IMR-90 (cell line): Measurements from ENCODE around the gene ARHGAP35. TPM values are rescaled to one million over a fixed set of nuclear protein-coding genes. Genes with fewer than 3 reads are reported as not detected.

Experiments
- ATAC-seq: fragments of 200-7000 bp; cut with Tn5 transposase; 2 replicates; pipeline ENCODE4 v1.9.1; 2020; ENCODE audit warnings: low read depth, mild to moderate bottlenecking, moderate library complexity
- BruUV-seq: library from RNA; stranded (reverse); fragments of 400-500 nt; replicated peaks from 2 replicates; lab custom pipeline; 2021; lab: Mats Ljungman, UMichigan
- CTCF ChIA-PET: fragments of 300-600 bp; formaldehyde crosslinking; extraction: SDS; loops from one replicate; lab custom pipeline; 2021; ENCODE audit warnings: antibody characterized with exemption; lab: Yijun Ruan, JAX
- POLR2A ChIA-PET: fragments of 300-600 bp; sonication (Branson Sonifier 250); formaldehyde crosslinking; loops from one replicate; lab custom pipeline; 2022; ENCODE audit warnings: antibody characterized with exemption; ENCODE audit not compliant: unreplicated experiment; lab: Charles Lee
- DNase-seq: peaks from one replicate; pipeline ENCODE4 v3.0.0; 2013
- H2AFZ ChIP-seq: replicated peaks from 2 replicates; pipeline ENCODE3; 2013; ENCODE audit warnings: low read length, mild to moderate bottlenecking; ENCODE audit not compliant: poor library complexity
- H2AK5ac ChIP-seq: 2 replicates; pipeline ENCODE4 v1.6.1; 2013; ENCODE audit warnings: low read depth, low read length, inconsistent platforms
- H2AK9ac ChIP-seq: replicated peaks from 2 replicates; pipeline ENCODE3; 2013; ENCODE audit warnings: mild to moderate bottlenecking, low read depth, low read length, moderate library complexity; ENCODE audit not compliant: poor library complexity
- H2BK120ac ChIP-seq: 2 replicates; pipeline ENCODE4 v1.6.1; 2013; ENCODE audit warnings: low read depth, low read length, inconsistent platforms
- H2BK15ac ChIP-seq: 3 replicates; pipeline ENCODE4 v1.6.1; 2013; ENCODE audit warnings: low read depth, low read length, inconsistent platforms
- H2BK20ac ChIP-seq: 2 replicates; pipeline ENCODE4 v1.6.1; 2013; ENCODE audit warnings: low read depth, mild to moderate bottlenecking, inconsistent platforms, low read length, moderate library complexity
- H2BK5ac ChIP-seq: 2 replicates; pipeline ENCODE4 v1.6.1; 2013; ENCODE audit warnings: mild to moderate bottlenecking, low read depth, low read length, inconsistent platforms; ENCODE audit not compliant: poor library complexity, severe bottlenecking
- H3K14ac ChIP-seq: replicated peaks from 2 replicates; pipeline ENCODE4 v1.6.1; 2013; ENCODE audit warnings: low read depth, low read length, inconsistent platforms
- H3K18ac ChIP-seq: 2 replicates; pipeline ENCODE4 v1.6.1; 2013; ENCODE audit warnings: low read depth, low read length, control low read depth
- H3K23ac ChIP-seq: 2 replicates; pipeline ENCODE4 v1.6.1; 2013; ENCODE audit warnings: low read depth, low read length, inconsistent platforms
- H3K27ac ChIP-seq: 2 replicates; pipeline ENCODE4 v1.5.1; 2013; ENCODE audit warnings: mild to moderate bottlenecking, control low read depth, low read length; ENCODE audit not compliant: insufficient read depth
- H3K27me3 ChIP-seq: 2 replicates; pipeline ENCODE4 v1.6.1; 2013; ENCODE audit warnings: low read length; ENCODE audit not compliant: control insufficient read depth, insufficient read depth
- H3K36me3 ChIP-seq: 2 replicates; pipeline ENCODE4 v1.6.1; 2013; ENCODE audit warnings: low read length, mixed read lengths; ENCODE audit not compliant: control insufficient read depth, insufficient read depth
- H3K4ac ChIP-seq: 2 replicates; pipeline ENCODE4 v1.6.1; 2013; ENCODE audit warnings: low read depth, low read length, inconsistent platforms
- H3K4me1 ChIP-seq: 2 replicates; pipeline ENCODE4 v1.6.1; 2013; ENCODE audit warnings: low read length, mixed read lengths; ENCODE audit not compliant: control insufficient read depth, insufficient read depth
- H3K4me2 ChIP-seq: 2 replicates; pipeline ENCODE4 v1.6.1; 2013; ENCODE audit warnings: low read depth, mild to moderate bottlenecking, control low read depth, low read length, moderate library complexity
- H3K4me3 ChIP-seq: 2 replicates; pipeline ENCODE4 v1.5.1; 2013; ENCODE audit warnings: low read depth, mild to moderate bottlenecking, control low read depth, low read length, moderate library complexity; ENCODE audit not compliant: insufficient read depth
- H3K56ac ChIP-seq: 2 replicates; pipeline ENCODE4 v1.6.1; 2013; ENCODE audit warnings: low read length, inconsistent platforms; ENCODE audit not compliant: insufficient read depth; ENCODE audit errors: extremely low read depth
- H3K79me1 ChIP-seq, 2 experiments: 2 replicates each; pipeline ENCODE4 v1.6.1; 2013; ENCODE audit warnings: low read length in 2 of 2, inconsistent platforms in 1 of 2, low read depth in 1 of 2
- H3K9ac ChIP-seq: 2 replicates; pipeline ENCODE4 v1.6.1; 2013; ENCODE audit warnings: low read depth, low read length, control low read depth
- H3K9me1 ChIP-seq: 2 replicates; pipeline ENCODE4 v1.6.1; 2013; ENCODE audit warnings: low read length, inconsistent platforms; ENCODE audit not compliant: insufficient read depth
- H3K9me3 ChIP-seq: 2 replicates; pipeline ENCODE4 v1.6.1; 2013; ENCODE audit warnings: low read length; ENCODE audit not compliant: control insufficient read depth, insufficient read depth
- H4K20me1 ChIP-seq: 2 replicates; pipeline ENCODE4 v1.6.1; 2013; ENCODE audit warnings: low read length, inconsistent platforms; ENCODE audit not compliant: insufficient read depth
- H4K5ac ChIP-seq: 2 replicates; pipeline ENCODE4 v1.6.1; 2013; ENCODE audit warnings: mild to moderate bottlenecking, low read depth, low read length, control low read depth
- H4K8ac ChIP-seq, 2 experiments: 2 replicates each; pipeline ENCODE4 v1.6.1; 2013; ENCODE audit warnings: low read depth in 2 of 2, low read length in 2 of 2, control low read depth in 1 of 2, inconsistent platforms in 1 of 2
- H4K91ac ChIP-seq: 2 replicates; pipeline ENCODE4 v1.6.1; 2013; ENCODE audit warnings: low read depth, low read length, inconsistent platforms; ENCODE audit not compliant: insufficient read depth
- CEBPB ChIP-seq: IDR thresholded peaks from 2 replicates; pipeline ENCODE4 v1.6.1; 2012; ENCODE audit warnings: low read depth, low read length, improper control_type of control experiment
- CTCF ChIP-seq: conservative IDR thresholded peaks from 2 replicates; pipeline ENCODE4 v1.5.1; 2012; ENCODE audit warnings: mild to moderate bottlenecking, low read depth, low read length, improper control_type of control experiment
- MXI1 ChIP-seq: IDR thresholded peaks from 2 replicates; pipeline ENCODE4 v1.6.1; 2012; ENCODE audit warnings: low read depth, mild to moderate bottlenecking, low read length, moderate library complexity, borderline replicate concordance
- POLR2A ChIP-seq: IDR thresholded peaks from 2 replicates; pipeline ENCODE4 v1.6.1; 2012; ENCODE audit warnings: mild to moderate bottlenecking, low read depth, low read length
- RAD21 ChIP-seq: IDR thresholded peaks from 2 replicates; pipeline ENCODE4 v1.6.1; 2012; ENCODE audit warnings: low read length, improper control_type of control experiment
- RFX5 ChIP-seq: IDR thresholded peaks from 2 replicates; pipeline ENCODE4 v1.8.0; 2012; ENCODE audit warnings: low read depth, mild to moderate bottlenecking, low read length, moderate library complexity
- WGBS, 2 experiments: methylation state at CpG; one replicate each; pipeline versions ENCODE4 v1.1.5 to v1.1.7; 2013; ENCODE audit warnings: missing lambda C conversion rate in 2 of 2; ENCODE audit not compliant: insufficient read length in 1 of 2; ENCODE audit errors: extremely low coverage in 2 of 2; 5-methylcytosine and 5-hydroxymethylcytosine counted together
- dilution Hi-C: fragments of 300-500 bp; cut with HindIII; formaldehyde crosslinking; loops from one replicate; pipeline ENCODE4 v1.14.3; 2018; ENCODE audit warnings: low sequenced_read_pairs; ENCODE audit not compliant: unreplicated experiment
- in situ Hi-C: fragments of 300-500 bp; cut with MboI; formaldehyde crosslinking; loops from 3 replicates; pipeline ENCODE4 v1.14.3; 2019; ENCODE audit warnings: low sequenced_read_pairs, inconsistent platforms, mixed read lengths
- intact Hi-C: fragments of 100-400 bp; cut with micrococcal nuclease; formaldehyde crosslinking; loops from 2 replicates; pipeline ENCODE4 v1.10.0; 2022
- polyA plus RNA-seq, 3 experiments: library from polyadenylated mRNA; depleted of rRNA; stranded (reverse); fragments of >200 nt; gene quantifications; 2 replicates each; pipeline ENCODE4 v1.2.3, GENCODE V29; 2012; ENCODE audit warnings: low replicate concordance in 1 of 3
- total RNA-seq: library from RNA; depleted of rRNA; stranded (reverse); fragments of >200 nt; gene quantifications from 2 replicates; pipeline ENCODE4 v1.2.3, GENCODE V29; 2012

Gene ARHGAP35
- total and polyA plus RNA-seq, 2 of the 4 experiments (the other 2 are of a cell fraction) = 16.4 to 29.0 TPM

DNA sequence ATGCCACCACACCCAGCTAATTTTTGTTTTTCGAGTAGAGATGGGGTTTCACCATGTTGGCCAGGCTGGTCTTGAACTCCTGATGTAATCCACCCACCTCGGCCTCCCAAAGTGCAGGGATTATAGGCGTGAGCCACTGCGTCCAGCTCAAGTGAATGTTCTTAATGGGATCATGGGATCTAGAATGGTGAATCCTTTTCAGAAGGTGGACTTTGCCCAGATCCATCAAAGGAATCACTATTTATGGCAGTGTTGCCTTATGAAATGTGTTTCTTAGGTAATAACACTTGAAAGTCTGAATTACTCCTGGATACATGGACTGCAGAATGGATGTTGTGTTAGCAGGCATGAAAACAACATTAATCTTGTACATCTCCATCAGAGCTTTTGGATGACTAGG, 20.3 kb downstream of the ARHGAP35 start:
- intact Hi-C loops = no loop called here
- no peak overlapping the region for H4K5ac ChIP-seq
- H3K9me3 ChIP-seq = no peaks in the 10 kb centered on the region
- H4K91ac ChIP-seq = no peak overlapping the region
- H3K9me1 ChIP-seq = peaks cover 10% of the 10 kb centered on the region
- H3K18ac ChIP-seq = no peak overlapping the region
- ChIA-PET POLR2A (no interaction called here), CTCF (no interaction called here)
- H3K56ac ChIP-seq = no peak overlapping the region
- no CpG with 5 or more reads among the region's 4 CpGs for WGBS, 2 experiments
- H2BK20ac ChIP-seq = no peak overlapping the region
- no peak overlapping the region for H3K23ac ChIP-seq
- no peak overlapping the region for H2BK5ac ChIP-seq
- dilution Hi-C loops = no loop called here
- no peaks in the 10 kb centered on the region for H3K36me3 ChIP-seq
- H4K8ac ChIP-seq = no peak overlapping the region
- H2BK15ac ChIP-seq = no peak overlapping the region
- H3K4me1 ChIP-seq = peaks cover 10% of the 10 kb centered on the region; the same call in 1 of the 2 replicates
- no peak for TF ChIP-seq POLR2A
- TF ChIP-seq RFX5 = no peak
- no peak for TF ChIP-seq CEBPB
- no peak for TF ChIP-seq CTCF
- TF ChIP-seq MXI1 = no peak
- no peak for TF ChIP-seq RAD21
- no peak overlapping the region for H3K14ac ChIP-seq
- no peak overlapping the region for H2AK9ac ChIP-seq
- H3K79me1 ChIP-seq = peaks cover 47 to 85% of the 10 kb centered on the region in 2 experiments
- H3K27ac ChIP-seq = no peak overlapping the region
- H3K4ac ChIP-seq = no peak overlapping the region
- H3K9ac ChIP-seq = no peak overlapping the region
- no peak overlapping the region for H3K4me3 ChIP-seq
- H2AFZ ChIP-seq = no peak overlapping the region
- H2AK5ac ChIP-seq = no peak overlapping the region
- H2BK120ac ChIP-seq = no peak overlapping the region
- DNase-seq = no peak
- BruUV-seq = no TSS peak
- in situ Hi-C loops = no loop called here
- ATAC-seq = no peak
- peaks cover 37% of the 10 kb centered on the region for H4K20me1 ChIP-seq
- no peak overlapping the region for H3K4me2 ChIP-seq
- no peaks in the 10 kb centered on the region for H3K27me3 ChIP-seq
